H9 (cell line): ENCODE results near the gene ERFL. TPM values are rescaled to one million over a fixed set of nuclear protein-coding genes. Genes with fewer than 3 reads are reported as not detected.

ENCODE experiments used
- DNase-seq: peaks from one replicate; pipeline ENCODE4 v3.0.0-alpha.2; 2017
- H2AFZ ChIP-seq: one replicate; pipeline ENCODE4 v1.6.1; 2013; ENCODE audit warnings: mild to moderate bottlenecking, low read length, control low read depth, moderate library complexity
- H2AK5ac ChIP-seq: 2 replicates; pipeline ENCODE4 v1.6.1; 2013; ENCODE audit warnings: low read length, control low read depth, mixed read lengths; ENCODE audit not compliant: insufficient read length
- H2BK120ac ChIP-seq: one replicate; pipeline ENCODE4 v1.6.1; 2013; ENCODE audit warnings: low read depth, mild to moderate bottlenecking, low read length, control low read depth, inconsistent platforms; ENCODE audit not compliant: poor library complexity, severe bottlenecking
- H2BK12ac ChIP-seq: 2 replicates; pipeline ENCODE4 v1.6.1; 2013; ENCODE audit warnings: low read length, control low read depth, mixed read lengths, low read depth; ENCODE audit not compliant: insufficient read length
- H2BK15ac ChIP-seq: 2 replicates; pipeline ENCODE4 v1.6.1; 2013; ENCODE audit warnings: low read depth, low read length, control low read depth
- H2BK20ac ChIP-seq: one replicate; pipeline ENCODE4 v1.6.1; 2013; ENCODE audit warnings: low read depth, mild to moderate bottlenecking, low read length, control low read depth, inconsistent platforms; ENCODE audit not compliant: poor library complexity, severe bottlenecking
- H2BK5ac ChIP-seq: 2 replicates; pipeline ENCODE4 v1.6.1; 2013; ENCODE audit warnings: low read length, control low read depth, mixed read lengths; ENCODE audit not compliant: insufficient read length
- H3K14ac ChIP-seq: 2 replicates; pipeline ENCODE4 v1.6.1; 2013; ENCODE audit warnings: low read length, control low read depth; ENCODE audit not compliant: insufficient read depth
- H3K18ac ChIP-seq: 2 replicates; pipeline ENCODE4 v1.6.1; 2013; ENCODE audit warnings: low read depth, mild to moderate bottlenecking, mixed read lengths, low read length, control low read depth; ENCODE audit not compliant: insufficient read length
- H3K23ac ChIP-seq: 2 replicates; pipeline ENCODE4 v1.6.1; 2013; ENCODE audit warnings: low read length, control low read depth, mixed read lengths, low read depth; ENCODE audit not compliant: insufficient read length
- H3K23me2 ChIP-seq: 2 replicates; pipeline ENCODE4 v1.6.1; 2013; ENCODE audit warnings: low read depth, mild to moderate bottlenecking, mixed read lengths, low read length, control low read depth; ENCODE audit not compliant: insufficient read length, poor library complexity, severe bottlenecking
- H3K27ac ChIP-seq: 2 replicates; pipeline ENCODE4 v1.5.1; 2013; ENCODE audit warnings: low read length, control low read depth, mixed read lengths, low read depth; ENCODE audit not compliant: insufficient read length
- H3K27me3 ChIP-seq: 2 replicates; pipeline ENCODE4 v1.6.1; 2013; ENCODE audit warnings: low read length, control low read depth, inconsistent platforms; ENCODE audit not compliant: insufficient read depth
- H3K4ac ChIP-seq: 2 replicates; pipeline ENCODE4 v1.6.1; 2013; ENCODE audit warnings: low read depth, mild to moderate bottlenecking, control low read depth, inconsistent platforms, low read length, moderate library complexity
- H3K4me1 ChIP-seq: 2 replicates; pipeline ENCODE4 v1.6.1; 2013; ENCODE audit warnings: low read length, control low read depth, inconsistent platforms; ENCODE audit not compliant: insufficient read depth
- H3K4me2 ChIP-seq: 2 replicates; pipeline ENCODE4 v1.6.1; 2013; ENCODE audit warnings: low read length, control low read depth, mixed read lengths; ENCODE audit not compliant: insufficient read length, insufficient read depth
- H3K56ac ChIP-seq: 2 replicates; pipeline ENCODE4 v1.6.1; 2013; ENCODE audit warnings: low read depth, mild to moderate bottlenecking, mixed read lengths, low read length, control low read depth; ENCODE audit not compliant: insufficient read length
- H3K79me1 ChIP-seq: 2 replicates; pipeline ENCODE4 v1.6.1; 2013; ENCODE audit warnings: low read depth, mild to moderate bottlenecking, moderate library complexity, low read length, control low read depth, inconsistent platforms; ENCODE audit not compliant: insufficient read depth, poor library complexity, severe bottlenecking
- H3K79me2 ChIP-seq: 2 replicates; pipeline ENCODE4 v1.6.1; 2013; ENCODE audit warnings: low read length, control low read depth, inconsistent platforms; ENCODE audit not compliant: insufficient read depth
- H3K9ac ChIP-seq: 2 replicates; pipeline ENCODE4 v1.6.1; 2013; ENCODE audit warnings: low read length, control low read depth, mixed read lengths; ENCODE audit not compliant: insufficient read length; ENCODE audit errors: extremely low read depth
- H3K9me3 ChIP-seq: one replicate; pipeline ENCODE4 v1.6.1; 2013; ENCODE audit warnings: low read depth, low read length, inconsistent platforms; ENCODE audit not compliant: control insufficient read depth
- H3T11ph ChIP-seq: one replicate; pipeline ENCODE4 v1.6.1; 2013; ENCODE audit warnings: mild to moderate bottlenecking, low read length, control low read depth, inconsistent platforms
- H4K20me1 ChIP-seq: one replicate; pipeline ENCODE4 v1.6.1; 2013; ENCODE audit not compliant: control insufficient read depth, insufficient read length, insufficient read depth
- H4K5ac ChIP-seq: 2 replicates; pipeline ENCODE4 v1.6.1; 2013; ENCODE audit warnings: low read depth, mild to moderate bottlenecking, mixed read lengths, low read length, control low read depth; ENCODE audit not compliant: insufficient read length
- H4K8ac ChIP-seq: replicated peaks from 2 replicates; pipeline ENCODE4 v1.6.1; 2013; ENCODE audit warnings: low read length, control low read depth, mixed read lengths, low read depth; ENCODE audit not compliant: insufficient read length
- H4K91ac ChIP-seq: 2 replicates; pipeline ENCODE4 v1.6.1; 2013; ENCODE audit warnings: low read depth, mild to moderate bottlenecking, moderate library complexity, mixed read lengths, low read length, control low read depth; ENCODE audit not compliant: insufficient read length
- H3K27ac Mint-ChIP-seq, 3 experiments: 2 replicates in 2 of 3; 3 replicates in 1 of 3; pipeline ENCODE4 v1.8.0; 2020 to 2021; ENCODE audit warnings: mixed read lengths in 3 of 3, mild to moderate bottlenecking in 1 of 3, moderate library complexity in 1 of 3
- H3K27me3 Mint-ChIP-seq: 2 replicates; pipeline ENCODE4 v1.8.0; 2021; ENCODE audit warnings: low read depth, mild to moderate bottlenecking, moderate library complexity, mixed read lengths
- H3K36me3 Mint-ChIP-seq, 3 experiments: 2 replicates in 2 of 3; 3 replicates in 1 of 3; pipeline ENCODE4 v1.8.0; 2020 to 2021; ENCODE audit warnings: low read depth in 3 of 3, mixed read lengths in 3 of 3; ENCODE audit not compliant: insufficient read depth in 1 of 3
- H3K4me1 Mint-ChIP-seq, 2 experiments: 2 replicates each; pipeline ENCODE4 v1.8.0; 2020; ENCODE audit warnings: mixed read lengths in 2 of 2
- H3K4me3 Mint-ChIP-seq, 2 experiments: 2 replicates in 1 of 2; 3 replicates in 1 of 2; pipeline ENCODE4 v1.8.0; 2020 to 2021; ENCODE audit warnings: mild to moderate bottlenecking in 2 of 2, mixed read lengths in 2 of 2, moderate library complexity in 1 of 2
- H3K9me3 Mint-ChIP-seq, 2 experiments: 2 replicates in 1 of 2; 3 replicates in 1 of 2; pipeline ENCODE4 v1.8.0; 2020; ENCODE audit warnings: mild to moderate bottlenecking in 2 of 2, mixed read lengths in 2 of 2, moderate library complexity in 1 of 2
- CTCF ChIP-seq: fragments of 200-600 bp; sonication (generic); conservative IDR thresholded peaks from 3 replicates; pipeline ENCODE4 v1.8.0; 2021; ENCODE audit warnings: antibody characterized with exemption, mild to moderate bottlenecking
- WGBS: extraction: QIAGEN DNeasy Blood & Tissue Kit; methylation state at CpG from one replicate; pipeline ENCODE4 v1.1.7; 2013; ENCODE audit warnings: missing lambda C conversion rate, low lambda C conversion rate, mixed read lengths; ENCODE audit not compliant: insufficient read length; ENCODE audit errors: extremely low coverage; 5-methylcytosine and 5-hydroxymethylcytosine counted together
- total RNA-seq: library from RNA; stranded (reverse); gene quantifications from 2 replicates; pipeline ENCODE4 v1.2.1, GENCODE V29; 2021

ERFL gene
- total RNA-seq, 1 experiment from 2014 or later, result 0.22 TPM

GRCh38 chr19:41918095-41918494, 10.2 kb downstream of the ERFL start:
- Histone ChIP-seq H3K56ac (no peak overlapping the region), H3K9ac (no peak overlapping the region), H4K91ac (no peak overlapping the region), H2BK120ac (no peak overlapping the region), H3K23ac (no peak overlapping the region), H2BK20ac (no peak overlapping the region), H3K4me2 (no peak overlapping the region), H4K20me1 (peaks cover 5% of the 10 kb centered on the region), H4K8ac (no peak overlapping the region), H3K14ac (no peak overlapping the region), H3K18ac (no peak overlapping the region), H3T11ph (no peak overlapping the region), H3K27me3 (peaks cover 93% of the 10 kb centered on the region), H3K23me2 (peaks cover 2% of the 10 kb centered on the region), H4K5ac (no peak overlapping the region), H3K9me3 (no peaks in the 10 kb centered on the region), H2BK15ac (no peak overlapping the region), H2BK12ac (no peak overlapping the region), H2AK5ac (no peak overlapping the region), H3K79me1 (no peaks in the 10 kb centered on the region), H2AFZ (no peak overlapping the region), H3K4ac (no peak overlapping the region), H3K4me1 (no peaks in the 10 kb centered on the region; the same call in 1 of the 2 replicates), H3K79me2 (no peaks in the 10 kb centered on the region), H3K27ac (no peak overlapping the region), H2BK5ac (no peak overlapping the region)
- Mint-ChIP-seq H3K4me1 (peaks cover 0 to 14% of the 10 kb centered on the region in 2 experiments; a peak in 2 of 4 replicates), H3K27me3 (peaks cover 12% of the 10 kb centered on the region), H3K36me3 (no peaks in the 10 kb centered on the region), H3K27ac (no peak overlapping the region), H3K9me3 (no peaks in the 10 kb centered on the region), H3K4me3 (no peak overlapping the region)
- 100% methylated on average over 3 of the region's 6 CpGs for WGBS
- no peak for DNase-seq
- no peak for TF ChIP-seq CTCF
